ENCODE measurements around the gene SH3BP4. TPM values are rescaled to one million over a fixed set of nuclear protein-coding genes. Genes with fewer than 3 reads are reported as not detected.

Gene SH3BP4
- total RNA-seq, 4 donors from 2014 or later: 29.3 to 63.0 (median 42.9) TPM

GRCh38 chr2:234982096-234982834, 30.4 kb downstream of the SH3BP4 start:
- Histone ChIP-seq H3K27ac (peak overlapping the region; percentile 15 to 79 (median 76)), H3K4me3 (peak overlapping the region in 1 of 2 donors; percentile 31), H3K4me1 (peaks cover 0 to 67% (median 27%) of the 10 kb centered on the region in 3 donors), H3K27me3 (no peaks in the 10 kb centered on the region), H3K36me3 (no peaks in the 10 kb centered on the region), H3K9me3 (no peaks in the 10 kb centered on the region)
- TF ChIP-seq POLR2A (IDR thresholded peaks at IDR 0.05) (no peak), CTCF (IDR thresholded peaks at IDR 0.05) (no peak), POLR2AphosphoS5 (IDR thresholded peaks at IDR 0.05) (no peak), EP300 (IDR thresholded peaks at IDR 0.05) (no peak)
- WGBS, 2 donors (ENCODE audit: low coverage in 1 of 2): 80 to 82% methylated on average over 2 to 10 of the region's 17 CpGs
- ATAC-seq: no peak

DNA sequence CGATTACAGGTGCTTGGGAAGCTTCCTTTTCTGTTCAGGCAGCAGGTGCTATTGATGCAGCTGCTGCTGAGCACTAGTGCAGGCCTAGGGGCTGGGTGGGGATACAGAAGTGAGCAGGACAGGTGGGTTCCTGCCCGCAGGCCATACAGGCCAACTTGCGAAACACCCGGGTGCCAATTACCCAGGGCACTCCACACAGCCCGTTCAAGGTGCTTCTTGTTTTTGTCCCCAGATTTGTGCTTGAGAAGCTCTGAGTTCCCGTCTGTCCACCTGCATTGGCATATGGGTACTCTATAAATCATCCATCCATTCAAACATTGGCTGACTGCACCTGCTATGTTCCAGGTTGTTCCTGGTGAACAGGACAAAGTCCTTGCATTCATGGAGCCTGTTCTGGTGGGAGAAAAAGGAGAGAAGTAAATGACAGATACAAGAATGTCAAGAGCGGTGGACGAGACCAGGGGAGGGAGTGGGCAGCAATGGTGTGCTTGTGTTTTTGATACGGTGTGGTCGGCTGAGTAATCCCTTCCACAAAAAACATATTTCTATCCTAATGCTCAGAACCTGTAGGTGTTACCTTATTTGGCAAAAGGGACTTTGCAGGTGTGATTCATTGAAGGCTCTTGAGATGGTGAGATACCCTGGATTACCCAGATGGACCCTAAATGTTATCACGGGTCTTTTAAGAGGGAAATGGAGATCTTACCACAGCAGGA, 31.4 kb downstream of the SH3BP4 start:
- H3K4me1 ChIP-seq: peaks cover 0 to 61% (median 27%) of the 10 kb centered on the region in 3 donors
- no peaks in the 10 kb centered on the region for H3K27me3 ChIP-seq
- TF ChIP-seq EP300 (IDR thresholded peaks at IDR 0.05) (no peak), POLR2AphosphoS5 (IDR thresholded peaks at IDR 0.05) (no peak), CTCF (IDR thresholded peaks at IDR 0.05) (no peak), POLR2A (IDR thresholded peaks at IDR 0.05) (no peak)
- WGBS, 2 donors (ENCODE audit: low coverage in 1 of 2): 90 to 91% methylated on average over 7 to 10 of the region's 11 CpGs
- H3K9me3 ChIP-seq: no peaks in the 10 kb centered on the region
- H3K4me3 ChIP-seq: no peak overlapping the region
- no peak for ATAC-seq
- peak overlapping the region in 3 of 4 donors; percentile 75 to 79 (median 78) for H3K27ac ChIP-seq
- H3K36me3 ChIP-seq: no peaks in the 10 kb centered on the region

DNA sequence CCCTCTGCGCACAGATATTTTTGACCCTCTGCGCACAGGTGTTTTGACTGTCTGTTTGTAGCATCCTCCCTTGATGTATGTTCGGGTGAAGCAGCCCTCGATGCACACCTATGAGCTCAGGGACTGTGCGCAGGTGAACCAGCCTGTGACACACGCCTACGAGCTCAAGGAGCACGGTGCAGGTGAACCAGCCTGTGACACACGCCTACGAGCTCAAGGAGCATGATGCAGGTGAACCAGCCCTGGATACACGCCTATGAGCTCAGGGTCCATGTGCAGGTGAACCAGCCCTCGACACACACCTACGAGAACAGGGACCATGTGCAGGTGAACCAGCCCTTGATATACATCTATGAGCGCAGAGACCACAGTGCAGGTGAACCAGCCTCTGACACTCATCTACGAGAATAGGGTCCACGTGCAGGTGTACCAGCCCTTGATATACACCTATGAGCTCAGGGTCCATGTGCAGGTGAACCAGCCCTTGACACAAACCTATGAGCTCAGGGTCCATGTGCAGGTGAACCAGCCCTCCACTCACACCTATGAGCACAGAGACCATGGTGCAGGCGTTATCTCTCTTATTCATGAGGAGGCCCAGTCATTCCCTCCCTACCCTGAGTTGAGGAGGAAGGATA, 33.9 kb downstream of the SH3BP4 start:
- Histone ChIP-seq H3K4me3 (no peak overlapping the region), H3K36me3 (no peaks in the 10 kb centered on the region), H3K27me3 (no peaks in the 10 kb centered on the region), H3K9me3 (no peaks in the 10 kb centered on the region), H3K4me1 (peaks cover 0 to 59% (median 19%) of the 10 kb centered on the region in 3 donors), H3K27ac (no peak overlapping the region)
- WGBS, 2 donors (ENCODE audit: low coverage in 1 of 2): 100% methylated on average over 5 of the region's 17 CpGs; no CpG with 5 or more reads in 1 of the 2 donors
- ATAC-seq: no peak
- no peak for TF ChIP-seq POLR2A (IDR thresholded peaks at IDR 0.05)
- no peak for TF ChIP-seq CTCF (IDR thresholded peaks at IDR 0.05)
- no peak for TF ChIP-seq POLR2AphosphoS5 (IDR thresholded peaks at IDR 0.05)
- no peak for TF ChIP-seq EP300 (IDR thresholded peaks at IDR 0.05)

- no peak overlapping the region for H3K27ac ChIP-seq
- H3K27me3 ChIP-seq: no peaks in the 10 kb centered on the region
- TF ChIP-seq POLR2AphosphoS5 (IDR thresholded peaks at IDR 0.05): no peak
- TF ChIP-seq CTCF (IDR thresholded peaks at IDR 0.05): no peak
- TF ChIP-seq POLR2A (IDR thresholded peaks at IDR 0.05): no peak
- TF ChIP-seq EP300 (IDR thresholded peaks at IDR 0.05): no peak
- H3K4me1 ChIP-seq: peaks cover 0 to 59% (median 16%) of the 10 kb centered on the region in 3 donors
- no peak for ATAC-seq
- 80 to 93% methylated on average over 5 to 7 of the region's 7 CpGs for WGBS, 2 donors (ENCODE audit: low coverage in 1 of 2)
- H3K36me3 ChIP-seq: no peaks in the 10 kb centered on the region
- no peak overlapping the region for H3K4me3 ChIP-seq
- no peaks in the 10 kb centered on the region for H3K9me3 ChIP-seq
Measured at GRCh38 chr2:234986390-234986789, 34.6 kb downstream of the SH3BP4 start.

All from gastroesophageal sphincter (tissue), 4 donors.